Ovary (tissue), 9 donors: Measurements from ENCODE around the gene LAPTM5. TPM values are rescaled to one million over a fixed set of nuclear protein-coding genes. Genes with fewer than 3 reads are reported as not detected.
"Not testable (repeated sequence)": the region's sequence is repeated elsewhere in the genome, so short reads cannot be mapped to it uniquely, and the experiment has no call there.

ENCODE experiments used
- DNase-seq, 5 donors: peaks; one replicate each; pipeline ENCODE4 v3.0.0-alpha.2; 2019 to 2020
- H3K27ac ChIP-seq, 2 donors: fragments of 200-600 bp; one replicate each; pipeline versions ENCODE4 v1.5.1 to v1.8.0; 2019 to 2022
- H3K27me3 ChIP-seq: fragments of 200-600 bp; one replicate; pipeline ENCODE4 v1.8.0; 2022
- H3K36me3 ChIP-seq: fragments of 200-600 bp; sonication (generic); one replicate; pipeline ENCODE4 v1.5.1; 2019
- H3K4me1 ChIP-seq: one replicate; pipeline ENCODE4 v1.8.1; 2013; ENCODE audit warnings: mild to moderate bottlenecking, moderate library complexity; ENCODE audit not compliant: insufficient read depth
- H3K4me3 ChIP-seq: fragments of 200-600 bp; sonication (generic); one replicate; pipeline ENCODE4 v1.5.1; 2017
- H3K9me3 ChIP-seq, 2 donors: fragments of 200-600 bp in 1 of 2; sonication (generic) in 1 of 2; one replicate each; pipeline versions ENCODE4 v1.5.1 to v1.8.1; 2013 to 2019; ENCODE audit warnings: mild to moderate bottlenecking in 1 of 2, moderate library complexity in 1 of 2
- EP300 ChIP-seq: sonication (generic); formaldehyde crosslinking; IDR thresholded peaks from one replicate; pipeline ENCODE4 v1.6.1; 2017; ENCODE audit warnings: antibody characterized with exemption
- POLR2A ChIP-seq: fragments of 450-650 bp; IDR thresholded peaks from one replicate; pipeline ENCODE4 v1.6.1; 2017; ENCODE audit warnings: antibody characterized with exemption, mild to moderate bottlenecking, moderate library complexity
- WGBS, 3 donors: extraction: QIAGEN DNeasy Blood & Tissue Kit in 1 of 3; methylation state at CpG; one replicate each; pipeline versions ENCODE4 v1.1.5 to v1.1.7; 2013 to 2017; 5-methylcytosine and 5-hydroxymethylcytosine counted together
- intact Hi-C, 4 donors: fragments of 100-400 bp; cut with DNase I; formaldehyde crosslinking; loops; one replicate each; pipeline versions ENCODE4 v1.11.0 to v1.15.1; 2022 to 2023
- polyA plus RNA-seq, 2 donors: library from polyadenylated mRNA; stranded (reverse); fragments of 200-250 nt in 1 of 2; fragments of 350-450 nt in 1 of 2; fragmentation: Illumina TruSeq in 1 of 2; extraction: RNeasy Lipid Tissue Mini Kit (QIAGEN cat#74804) in 1 of 2; gene quantifications; one replicate each; pipeline ENCODE4 v1.2.3, GENCODE V29; 2013 to 2014
- total RNA-seq, 7 donors: library from RNA; depleted of rRNA in 2 of 7; stranded (reverse); fragments of >200 nt in 2 of 7; fragmentation: NEBNext Ultra II Directional in 3 of 7; extraction: Animal tissue kit (Norgen Biotek cat#: 25700) in 3 of 7; gene quantifications; one replicate each; pipeline versions ENCODE4 v1.1.0 to v1.2.4, GENCODE V29; 2016 to 2023
- TF ChIP-seq, protein P1 (sequence below), 3 donors: fragments of 450-650 bp in 2 of 3; fragments of 200-600 bp in 1 of 3; IDR thresholded peaks; one replicate each; pipeline versions ENCODE4 v1.5.1 to v1.8.0; 2016 to 2022; ENCODE audit warnings: antibody characterized with exemption in 3 of 3, mild to moderate bottlenecking in 1 of 3
- donor health status: DM: no; HTN: no; CAD: no; lungs with moderate emphysema.
- donor health status: DM: no; HTN: no; CAD: no.
- donor health status: Bipolar disorder and iron deficiency.
- donor health status: DM: yes; HTN: yes; CAD: no.
- donor health status: DM: no; HTN: no; CAD: no.
- donor health status: DM: yes; HTN: yes; CAD: no.

Gene LAPTM5
- total and polyA plus RNA-seq, 9 donors = 15.3 to 103 (median 20.3) TPM

DNA sequence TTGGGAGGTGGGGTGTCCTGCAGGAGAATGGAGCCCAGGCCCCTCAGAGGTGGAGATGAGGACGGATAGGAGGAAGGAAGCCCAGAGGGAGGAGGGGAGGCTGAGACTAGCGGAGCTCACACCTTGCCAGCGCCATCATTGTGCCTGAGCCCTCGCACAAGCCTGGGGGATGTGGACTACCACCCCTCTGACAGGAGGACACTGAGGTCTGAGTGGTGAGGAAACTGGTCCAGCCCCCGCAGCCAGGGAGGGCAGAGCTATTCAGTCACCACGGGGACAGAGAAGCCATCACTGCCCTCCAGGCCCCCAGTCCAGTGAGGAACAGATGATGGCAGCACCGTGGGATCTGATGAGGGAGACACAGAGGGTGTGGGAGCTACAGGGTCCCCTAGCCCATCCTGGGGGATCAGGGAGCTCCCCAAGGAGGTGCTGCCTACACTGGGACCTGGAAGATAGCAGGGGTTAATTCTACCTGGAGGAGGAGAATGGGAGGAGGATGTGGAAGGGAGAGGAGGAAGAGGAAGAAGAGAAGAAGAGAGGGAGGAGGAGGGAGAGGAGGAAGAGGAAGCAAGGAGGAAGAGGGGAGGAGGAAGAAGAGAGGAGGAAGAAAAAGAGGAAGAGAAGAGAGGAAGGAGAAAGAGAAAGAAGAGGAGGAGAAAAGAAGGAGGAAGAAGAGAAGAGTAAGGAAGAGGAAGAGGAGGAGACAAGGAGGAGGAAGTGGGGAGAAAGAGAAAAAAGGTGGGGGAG lies 65.2 kb downstream of the LAPTM5 start:
- no peak overlapping the region for H3K27ac ChIP-seq
- no peak for DNase-seq
- WGBS, 3 donors = 71 to 76% (median 72%) methylated on average over 7 of the region's 7 CpGs
- intact Hi-C loops = no loop called here
- no peaks in the 10 kb centered on the region for H3K4me1 ChIP-seq
- TF ChIP-seq POLR2A (no peak), EP300 (no peak)
- TF ChIP-seq, protein P1, sequence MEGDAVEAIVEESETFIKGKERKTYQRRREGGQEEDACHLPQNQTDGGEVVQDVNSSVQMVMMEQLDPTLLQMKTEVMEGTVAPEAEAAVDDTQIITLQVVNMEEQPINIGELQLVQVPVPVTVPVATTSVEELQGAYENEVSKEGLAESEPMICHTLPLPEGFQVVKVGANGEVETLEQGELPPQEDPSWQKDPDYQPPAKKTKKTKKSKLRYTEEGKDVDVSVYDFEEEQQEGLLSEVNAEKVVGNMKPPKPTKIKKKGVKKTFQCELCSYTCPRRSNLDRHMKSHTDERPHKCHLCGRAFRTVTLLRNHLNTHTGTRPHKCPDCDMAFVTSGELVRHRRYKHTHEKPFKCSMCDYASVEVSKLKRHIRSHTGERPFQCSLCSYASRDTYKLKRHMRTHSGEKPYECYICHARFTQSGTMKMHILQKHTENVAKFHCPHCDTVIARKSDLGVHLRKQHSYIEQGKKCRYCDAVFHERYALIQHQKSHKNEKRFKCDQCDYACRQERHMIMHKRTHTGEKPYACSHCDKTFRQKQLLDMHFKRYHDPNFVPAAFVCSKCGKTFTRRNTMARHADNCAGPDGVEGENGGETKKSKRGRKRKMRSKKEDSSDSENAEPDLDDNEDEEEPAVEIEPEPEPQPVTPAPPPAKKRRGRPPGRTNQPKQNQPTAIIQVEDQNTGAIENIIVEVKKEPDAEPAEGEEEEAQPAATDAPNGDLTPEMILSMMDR (IDR thresholded peaks at IDR 0.05) = no peak
- H3K9me3 ChIP-seq = no peaks in the 10 kb centered on the region
- no peaks in the 10 kb centered on the region for H3K36me3 ChIP-seq
- no peak overlapping the region for H3K4me3 ChIP-seq
- no peaks in the 10 kb centered on the region for H3K27me3 ChIP-seq

DNA sequence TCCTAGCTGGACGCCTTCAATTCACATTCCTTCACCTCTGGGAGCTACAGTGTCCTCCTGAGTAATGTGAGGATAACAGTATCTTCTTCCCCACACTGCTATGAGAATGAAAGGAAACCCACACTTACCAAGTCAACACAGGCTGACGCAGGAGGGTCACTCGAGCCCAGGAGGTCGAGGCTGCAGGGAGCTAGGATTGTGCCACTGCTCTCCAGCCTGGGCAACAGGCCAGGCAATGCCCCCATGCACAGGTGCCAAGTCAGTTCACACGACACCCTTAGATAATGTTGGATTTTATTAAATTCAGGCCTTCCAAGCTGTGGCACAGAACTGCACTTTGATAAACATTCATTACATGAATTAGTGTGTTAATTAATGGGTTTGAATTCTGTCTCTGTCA lies 66.1 kb downstream of the LAPTM5 start:
- no peak for DNase-seq
- no peaks in the 10 kb centered on the region for H3K9me3 ChIP-seq
- 51 to 75% (median 59%) methylated on average over 5 of the region's 5 CpGs for WGBS, 3 donors

DNA sequence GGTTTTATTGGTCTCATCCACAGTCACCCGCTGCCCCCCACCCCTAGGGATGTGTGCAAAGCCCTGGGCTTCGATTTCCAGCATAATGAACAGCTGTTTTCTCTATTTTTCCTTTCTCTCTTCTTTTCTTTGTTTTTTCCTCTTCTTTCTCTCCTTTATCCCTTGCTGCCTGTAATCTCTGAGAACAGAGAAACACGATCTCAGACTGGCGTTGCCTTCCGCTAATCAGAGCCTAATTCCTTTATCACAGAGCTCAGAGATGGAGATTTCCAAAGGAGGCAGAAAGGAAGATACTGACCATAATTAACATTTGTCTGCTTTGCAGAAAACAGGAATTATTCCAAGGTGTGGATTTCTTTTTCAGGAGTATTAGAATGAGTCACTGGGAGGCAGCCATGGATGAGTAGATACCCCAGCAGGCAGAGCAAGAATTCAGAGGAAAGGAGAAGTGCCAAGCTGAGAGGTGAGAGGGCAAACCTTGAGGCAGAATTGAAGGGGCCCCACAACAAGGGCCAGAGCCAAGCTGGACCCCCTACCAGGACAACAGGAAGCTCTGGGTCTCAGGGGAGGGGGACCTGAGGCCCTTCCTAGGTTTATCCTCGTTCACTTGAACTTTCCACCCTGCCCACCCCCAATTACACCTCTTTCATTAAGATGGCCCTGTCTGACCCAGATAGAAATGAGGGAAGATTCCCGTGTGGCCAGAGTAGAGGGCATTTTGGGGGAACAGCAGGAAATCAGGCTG lies 67.5 kb downstream of the LAPTM5 start:
- H3K27ac ChIP-seq = no peak overlapping the region
- no peaks in the 10 kb centered on the region for H3K27me3 ChIP-seq
- DNase-seq = no peak
- WGBS, 3 donors = 32 to 42% (median 38%) methylated on average over 7 of the region's 7 CpGs
- no peaks in the 10 kb centered on the region for H3K4me1 ChIP-seq
- intact Hi-C loops = no loop called here
- H3K36me3 ChIP-seq = no peaks in the 10 kb centered on the region
- TF ChIP-seq, protein P1 (IDR thresholded peaks at IDR 0.05) = no peak
- TF ChIP-seq POLR2A = no peak
- TF ChIP-seq EP300 = no peak
- H3K4me3 ChIP-seq = no peak overlapping the region
- no peaks in the 10 kb centered on the region for H3K9me3 ChIP-seq

More for the DNA sequence above, 66.1 kb downstream of the LAPTM5 start:
- H3K4me3 ChIP-seq = no peak overlapping the region
- no peaks in the 10 kb centered on the region for H3K27me3 ChIP-seq
- no peaks in the 10 kb centered on the region for H3K36me3 ChIP-seq
- H3K27ac ChIP-seq = no peak overlapping the region
- H3K4me1 ChIP-seq = no peaks in the 10 kb centered on the region
- no peak for TF ChIP-seq EP300
- TF ChIP-seq, protein P1 (IDR thresholded peaks at IDR 0.05) = no peak
- no peak for TF ChIP-seq POLR2A
- intact Hi-C loops = no loop called here

DNA sequence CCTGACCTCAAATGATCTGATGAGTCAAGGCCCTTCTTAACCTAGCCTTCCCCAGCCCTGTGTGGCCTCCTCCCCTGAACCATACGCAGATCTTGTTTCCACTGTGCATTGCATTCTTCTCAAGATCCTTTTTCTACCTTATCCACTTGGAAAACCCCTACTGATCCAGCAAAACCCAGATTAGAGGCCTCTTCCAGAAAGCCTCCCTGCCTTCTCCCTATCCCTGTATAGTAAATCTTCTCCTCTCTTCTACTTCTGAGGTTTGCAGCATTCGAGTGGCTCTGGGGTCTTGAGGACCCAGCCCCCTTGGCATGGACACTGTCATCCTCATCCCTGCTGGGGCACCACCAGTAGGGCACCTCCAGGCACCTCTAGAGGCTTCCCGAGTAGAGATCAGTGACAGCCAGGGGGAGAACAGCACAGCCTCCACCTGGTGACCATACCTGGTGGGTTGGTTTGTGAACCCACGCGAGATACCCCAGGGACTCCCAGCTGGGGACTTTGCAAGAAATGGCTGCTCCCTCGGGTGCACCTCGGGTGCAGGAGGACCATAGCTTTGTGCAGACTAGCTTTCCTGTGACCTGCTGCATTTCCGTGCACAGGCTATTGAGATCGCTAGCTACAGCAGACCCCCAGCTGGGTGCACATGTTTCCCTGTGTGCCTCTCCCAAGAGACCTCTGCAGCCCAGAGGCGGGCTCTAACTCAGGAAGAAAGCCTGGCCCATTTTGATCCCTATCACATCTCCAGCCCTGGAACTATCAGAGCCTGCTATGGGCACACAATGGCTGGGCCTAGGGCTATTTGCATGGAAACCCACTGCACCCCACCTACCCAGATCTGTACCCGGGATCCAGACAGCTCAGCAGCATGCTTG lies 68.4 kb downstream of the LAPTM5 start:
- no peak for DNase-seq
- no peaks in the 10 kb centered on the region for H3K36me3 ChIP-seq
- 78 to 81% (median 81%) methylated on average over 8 to 11 of the region's 11 CpGs for WGBS, 3 donors
- TF ChIP-seq, protein P1 (IDR thresholded peaks at IDR 0.05) = no peak
- TF ChIP-seq EP300 = no peak
- no peak for TF ChIP-seq POLR2A
- H3K27ac ChIP-seq = no peak overlapping the region
- intact Hi-C loops = no loop called here
- H3K9me3 ChIP-seq = no peaks in the 10 kb centered on the region
- no peak overlapping the region for H3K4me3 ChIP-seq
- H3K4me1 ChIP-seq = no peaks in the 10 kb centered on the region
- no peaks in the 10 kb centered on the region for H3K27me3 ChIP-seq

DNA sequence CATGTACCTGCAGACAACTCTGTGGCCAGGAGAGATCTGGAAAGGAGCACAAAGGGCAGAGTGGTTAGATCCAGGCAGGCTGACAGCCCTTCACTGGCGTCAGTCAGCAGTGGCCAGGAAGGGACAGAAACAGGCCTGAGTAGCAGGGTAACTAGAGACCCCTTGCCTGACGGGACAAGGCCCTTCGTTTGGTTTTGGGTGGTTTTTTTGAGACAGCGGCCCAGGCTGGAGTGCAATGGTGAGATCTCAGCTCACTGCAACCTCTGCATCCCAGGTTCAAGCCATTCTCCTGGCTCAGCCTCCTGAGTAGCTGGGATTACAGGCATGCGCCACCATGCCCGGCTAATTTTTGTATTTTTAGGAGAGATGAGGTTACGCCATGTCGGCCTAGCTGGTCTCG lies 69.1 kb downstream of the LAPTM5 start:
- intact Hi-C loops, H3K27me3 ChIP-seq, DNase-seq: not testable (repeated sequence)

More for the DNA sequence above, 69.1 kb downstream of the LAPTM5 start:
- not testable (repeated sequence) for H3K27ac ChIP-seq, H3K4me3 ChIP-seq, H3K36me3 ChIP-seq, H3K4me1 ChIP-seq, H3K9me3 ChIP-seq
- WGBS, 3 donors = 90 to 95% (median 91%) methylated on average over 9 of the region's 9 CpGs
